Measurements from ENCODE around the gene A4GALT. TPM values are rescaled to one million over a fixed set of nuclear protein-coding genes. Genes with fewer than 3 reads are reported as not detected.
"Not testable (repeated sequence)": the region's sequence is repeated elsewhere in the genome, so short reads cannot be mapped to it uniquely, and the experiment has no call there.

Gene A4GALT
- total RNA-seq, 6 donors from 2014 or later: 7.7 to 30.0 (median 16.1) TPM

DNA sequence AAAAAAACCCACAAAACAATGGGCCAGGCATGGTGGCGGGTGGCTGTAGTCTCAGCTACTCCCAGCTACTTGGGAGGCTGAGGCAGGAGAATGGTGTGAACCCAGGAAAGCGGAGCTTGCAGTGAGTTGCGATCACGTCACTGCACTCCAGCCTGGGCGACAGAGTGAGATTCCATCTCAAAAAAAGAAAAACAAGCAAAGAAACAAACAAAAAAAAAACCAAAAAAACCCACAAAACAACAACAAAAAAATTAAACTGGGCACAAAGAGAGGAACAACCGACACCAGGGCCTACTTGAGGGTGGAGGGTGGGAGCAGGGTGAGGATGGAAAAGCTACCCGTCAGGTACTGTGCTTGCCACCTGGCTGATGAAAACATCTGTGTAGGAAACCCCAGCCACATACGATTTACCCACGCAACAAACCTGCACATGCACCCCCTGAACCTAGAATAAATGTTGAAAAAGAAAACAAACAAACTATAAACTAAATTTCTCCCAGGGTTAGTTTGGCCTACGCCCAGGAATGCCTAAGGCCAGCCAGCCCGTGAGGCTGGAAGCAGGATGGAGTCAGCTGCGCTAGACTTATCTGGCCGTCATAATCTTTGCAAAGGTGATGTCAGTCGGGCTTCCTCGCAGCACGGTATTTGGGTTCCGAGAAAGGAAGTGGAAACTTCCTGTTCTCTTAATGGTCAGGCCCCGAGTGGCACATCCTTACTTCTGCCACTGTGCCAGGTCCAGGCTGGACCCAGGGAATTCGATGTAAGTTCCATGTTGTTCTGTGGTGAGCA is 49.6 kb downstream of the A4GALT start:
- Histone ChIP-seq H3K27me3 (no peaks in the 10 kb centered on the region), H3K4me1 (peaks cover 6 to 15% (median 11%) of the 10 kb centered on the region in 4 donors), H3K9me3 (no peaks in the 10 kb centered on the region), H3K4me3 (no peak overlapping the region), H3K36me3 (no peaks in the 10 kb centered on the region), H3K27ac (peak overlapping the region in 2 of 4 donors; percentile 42 to 44)
- 53 to 69% methylated on average over 19 of the region's 19 CpGs for WGBS, 2 donors
- ATAC-seq (ENCODE audit: low FRiP score in 2 of 2): no peak
- peak; percentile 25 to 85 for TF ChIP-seq POLR2AphosphoS5 (IDR thresholded peaks at IDR 0.05)
- no peak for TF ChIP-seq CTCF (IDR thresholded peaks at IDR 0.05)
- TF ChIP-seq POLR2A (IDR thresholded peaks at IDR 0.05): no peak
- peak in 2 of 4 donors; percentile 34 to 68 for TF ChIP-seq EP300 (IDR thresholded peaks at IDR 0.05)
- DNase-seq: no peak

- no peak overlapping the region for H3K4me3 ChIP-seq
- H3K9me3 ChIP-seq: no peaks in the 10 kb centered on the region
- DNase-seq: no peak
- H3K36me3 ChIP-seq: no peaks in the 10 kb centered on the region
- H3K27me3 ChIP-seq: no peaks in the 10 kb centered on the region
- ATAC-seq (ENCODE audit: low FRiP score in 2 of 2): no peak
- peaks cover 6 to 12% (median 11%) of the 10 kb centered on the region in 4 donors for H3K4me1 ChIP-seq
- no peak overlapping the region for H3K27ac ChIP-seq
- 88 to 92% methylated on average over 4 of the region's 4 CpGs for WGBS, 2 donors
- TF ChIP-seq POLR2A (IDR thresholded peaks at IDR 0.05) (no peak), EP300 (IDR thresholded peaks at IDR 0.05) (no peak)
Observed at GRCh38 chr22:42670046-42670445, 50.6 kb downstream of the A4GALT start.

- 91 to 93% methylated on average over 3 of the region's 3 CpGs for whole genome bisulfite sequencing, 2 donors
Observed at GRCh38 chr22:42666393-42666792, 54.3 kb downstream of the A4GALT start.

GRCh38 chr22:42664976-42665831 is 55.5 kb downstream of the A4GALT start:
- Histone ChIP-seq H3K27ac (no peak overlapping the region), H3K4me1 (peaks cover 5 to 13% (median 8%) of the 10 kb centered on the region in 4 donors), H3K4me3 (no peak overlapping the region), H3K27me3 (peaks cover 0 to 4% (median 0%) of the 10 kb centered on the region in 4 donors), H3K9me3 (no peaks in the 10 kb centered on the region), H3K36me3 (no peaks in the 10 kb centered on the region)
- DNase-seq (no peak), ATAC-seq (ENCODE audit: low FRiP score in 2 of 2) (no peak)
- no peak for TF ChIP-seq POLR2A (IDR thresholded peaks at IDR 0.05)
- WGBS, 2 donors: 57 to 76% methylated on average over 8 to 10 of the region's 11 CpGs

More at GRCh38 chr22:42666393-42666792, 54.3 kb downstream of the A4GALT start:
- H3K4me3 ChIP-seq; H3K27ac ChIP-seq; H3K9me3 ChIP-seq; H3K36me3 ChIP-seq; DNase-seq; H3K27me3 ChIP-seq; ATAC-seq (ENCODE audit: low FRiP score in 2 of 2): not testable (repeated sequence)
- peaks cover 10 to 20% (median 14%) of the 10 kb centered on the region in 4 donors for H3K4me1 ChIP-seq

DNA sequence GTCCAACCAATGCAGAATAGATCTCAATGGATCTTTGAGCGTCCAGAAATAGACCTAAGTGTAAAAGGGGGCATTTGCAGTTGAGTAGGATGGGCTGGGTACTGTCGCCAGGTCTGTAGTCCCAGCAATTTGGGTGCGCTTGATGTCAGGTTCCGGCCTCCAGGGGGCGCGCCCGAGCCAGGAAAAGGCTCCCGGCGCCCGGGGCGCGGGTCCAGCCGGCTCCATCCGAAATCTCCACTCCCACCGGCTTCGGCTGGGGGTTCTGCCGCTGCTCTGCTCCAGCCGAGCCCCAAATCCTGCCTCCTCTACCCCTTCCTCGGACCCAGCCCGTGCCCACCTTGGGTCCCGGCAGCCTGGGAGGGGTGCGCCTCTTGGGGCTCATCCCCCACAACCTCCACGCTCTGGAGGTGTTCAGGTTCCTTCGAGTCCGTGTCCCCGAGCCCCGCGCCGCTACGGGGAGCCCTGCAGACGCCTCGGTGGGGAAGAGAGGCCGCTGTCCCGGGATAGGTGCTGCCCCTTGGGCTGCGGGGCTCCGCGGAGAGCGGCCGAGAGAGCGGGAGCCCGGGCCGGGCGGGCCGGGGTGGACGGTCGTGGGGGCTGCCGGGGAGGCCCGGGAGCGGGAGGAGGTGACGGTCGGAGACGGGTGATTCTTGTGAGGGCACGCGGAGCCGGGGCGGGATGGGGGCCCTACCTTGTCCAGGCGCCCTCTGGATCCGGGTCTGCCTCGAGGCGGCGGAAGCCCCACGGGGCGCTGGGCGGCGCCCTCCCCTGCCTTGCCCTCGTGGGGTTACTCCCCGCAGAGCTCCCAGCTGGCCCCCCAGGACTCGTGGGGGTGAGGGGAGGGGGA is 58.5 kb downstream of the A4GALT start:
- peak overlapping the region in 2 of 4 donors; percentile 65 to 69 for H3K27ac ChIP-seq
- peak; percentile 77 to 97 for DNase-seq
- TF ChIP-seq POLR2AphosphoS5 (IDR thresholded peaks at IDR 0.05): no peak
- TF ChIP-seq CTCF (IDR thresholded peaks at IDR 0.05): peak; percentile 64 to 82 (median 78)
- no peak for TF ChIP-seq EP300 (IDR thresholded peaks at IDR 0.05)
- no peak for TF ChIP-seq POLR2A (IDR thresholded peaks at IDR 0.05)
- no peaks in the 10 kb centered on the region for H3K36me3 ChIP-seq
- peak overlapping the region; percentile 22 to 61 (median 44) for H3K4me3 ChIP-seq
- H3K4me1 ChIP-seq: peaks cover 5 to 16% (median 10%) of the 10 kb centered on the region in 4 donors
- WGBS, 2 donors: 3 to 12% methylated on average over 20 to 52 of the region's 68 CpGs
- ATAC-seq (ENCODE audit: low FRiP score in 2 of 2): peak; percentile 87 to 97
- H3K27me3 ChIP-seq: peaks cover 0 to 4% (median 0%) of the 10 kb centered on the region in 4 donors
- no peaks in the 10 kb centered on the region for H3K9me3 ChIP-seq
